PC-9 (cell line): ENCODE results near the gene AVL9. TPM values are rescaled to one million over a fixed set of nuclear protein-coding genes. Genes with fewer than 3 reads are reported as not detected.
"Not testable (repeated sequence)": the region's sequence is repeated elsewhere in the genome, so short reads cannot be mapped to it uniquely, and the experiment has no call there.

Source experiments
- BruUV-seq: library from RNA; stranded (reverse); fragments of 400-500 nt; replicated peaks from 2 replicates; lab custom pipeline; 2021; lab: Mats Ljungman, UMichigan
- CTCF ChIA-PET: fragments of 300-600 bp; sonication (Branson Sonifier 250); formaldehyde crosslinking; loops from one replicate; lab custom pipeline; 2022; ENCODE audit warnings: antibody characterized with exemption; lab: Charles Lee
- POLR2A ChIA-PET: fragments of 300-600 bp; sonication (Branson Sonifier 250); formaldehyde crosslinking; loops from one replicate; lab custom pipeline; 2022; ENCODE audit warnings: antibody characterized with exemption; ENCODE audit not compliant: unreplicated experiment; lab: Charles Lee
- DNase-seq, 2 experiments: peaks; one replicate each; pipeline versions ENCODE4 v3.0.0 to v3.0.0-alpha.2; 2015 to 2022; ENCODE audit warnings: mixed read lengths in 1 of 2
- H2AFZ ChIP-seq: fragments of 200-600 bp; sonication (generic); 2 replicates; pipeline ENCODE4 v1.8.1; 2017; ENCODE audit warnings: antibody characterized with exemption
- H3F3A ChIP-seq: fragments of 200-600 bp; sonication (generic); 2 replicates; pipeline ENCODE4 v1.8.1; 2017; ENCODE audit warnings: antibody characterized with exemption, mild to moderate bottlenecking, low read depth; ENCODE audit not compliant: insufficient read depth
- H3K27ac ChIP-seq: fragments of 200-600 bp; sonication (generic); 2 replicates; pipeline ENCODE4 v1.6.1; 2016; ENCODE audit warnings: mixed run types
- H3K27me3 ChIP-seq: fragments of 200-600 bp; sonication (generic); 2 replicates; pipeline ENCODE4 v1.6.1; 2016; ENCODE audit warnings: low read depth, mixed run types; ENCODE audit not compliant: insufficient read depth
- H3K36me3 ChIP-seq: fragments of 200-600 bp; sonication (generic); 2 replicates; pipeline ENCODE4 v1.6.1; 2016; ENCODE audit warnings: low read depth, mixed run types
- H3K4me1 ChIP-seq: fragments of 200-600 bp; sonication (generic); replicated peaks from 2 replicates; pipeline ENCODE4 v1.6.1; 2016; ENCODE audit warnings: mixed run types; ENCODE audit not compliant: insufficient read depth
- H3K4me2 ChIP-seq: fragments of 200-600 bp; sonication (generic); 2 replicates; pipeline ENCODE4 v1.6.1; 2017; ENCODE audit warnings: mixed run types
- H3K4me3 ChIP-seq: fragments of 200-600 bp; sonication (generic); 2 replicates; pipeline ENCODE4 v1.6.1; 2016; ENCODE audit warnings: mixed run types
- H3K79me2 ChIP-seq: fragments of 200-600 bp; sonication (generic); 2 replicates; pipeline ENCODE4 v1.6.1; 2017; ENCODE audit warnings: low read depth, mixed run types
- H3K9me2 ChIP-seq: fragments of 200-600 bp; sonication (generic); 2 replicates; pipeline ENCODE4 v1.8.1; 2017; ENCODE audit warnings: mild to moderate bottlenecking; ENCODE audit not compliant: insufficient read depth
- H3K9me3 ChIP-seq: fragments of 200-600 bp; sonication (generic); 2 replicates; pipeline ENCODE4 v1.8.1; 2016; ENCODE audit warnings: low read depth; ENCODE audit not compliant: insufficient read depth
- H4K20me1 ChIP-seq: fragments of 200-600 bp; sonication (generic); 2 replicates; pipeline ENCODE4 v1.8.1; 2017; ENCODE audit not compliant: insufficient read depth
- EZH2 ChIP-seq: fragments of 200-600 bp; sonication (generic); IDR thresholded peaks from 2 replicates; pipeline ENCODE4 v1.8.0; 2017; ENCODE audit warnings: antibody characterized with exemption, low read depth
- intact Hi-C: fragments of 100-400 bp; cut with micrococcal nuclease; formaldehyde crosslinking; loops from one replicate; pipeline ENCODE4 v1.10.0; 2022; ENCODE audit not compliant: unreplicated experiment
- total RNA-seq: library from RNA; stranded (reverse); gene quantifications from 2 replicates; pipeline ENCODE4 v1.2.3, GENCODE V29; 2021
- TF ChIP-seq, protein P1 (sequence below): fragments of 200-600 bp; sonication (generic); conservative IDR thresholded peaks from 2 replicates; pipeline ENCODE4 v1.6.1; 2017; ENCODE audit warnings: mixed run types, antibody characterized with exemption, mild to moderate bottlenecking, moderate library complexity

Gene AVL9
- total RNA-seq, 1 experiment from 2014 or later: 57.1 TPM

DNA sequence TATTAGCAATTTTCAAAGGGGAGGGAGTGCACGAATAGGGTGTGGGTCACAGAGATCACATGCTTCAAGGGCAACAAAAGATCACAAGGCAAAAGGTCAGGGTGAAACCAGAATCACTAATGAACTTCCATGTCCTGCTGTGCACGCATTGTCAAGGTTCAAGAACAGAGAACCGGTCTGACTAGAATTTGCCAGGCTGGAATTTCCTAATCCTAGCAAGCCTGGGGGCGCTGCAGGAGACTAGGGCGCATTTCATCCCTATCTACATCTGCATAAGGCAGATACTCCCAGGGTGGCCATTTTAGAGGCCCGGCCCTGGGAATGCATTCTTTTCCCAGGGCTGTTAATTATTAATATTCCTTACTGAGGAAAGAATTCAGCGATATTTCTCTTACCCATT is 108.8 kb downstream of the AVL9 start:
- BruUV-seq, H3K4me3 ChIP-seq, H3K9me2 ChIP-seq, H3F3A ChIP-seq, H3K27ac ChIP-seq, intact Hi-C loops, H3K4me1 ChIP-seq, H3K4me2 ChIP-seq, POLR2A ChIA-PET, H3K27me3 ChIP-seq, CTCF ChIA-PET, H2AFZ ChIP-seq, H3K36me3 ChIP-seq, H3K79me2 ChIP-seq, DNase-seq, H4K20me1 ChIP-seq: not testable (repeated sequence)
- peaks cover 12% of the 10 kb centered on the region for H3K9me3 ChIP-seq

DNA sequence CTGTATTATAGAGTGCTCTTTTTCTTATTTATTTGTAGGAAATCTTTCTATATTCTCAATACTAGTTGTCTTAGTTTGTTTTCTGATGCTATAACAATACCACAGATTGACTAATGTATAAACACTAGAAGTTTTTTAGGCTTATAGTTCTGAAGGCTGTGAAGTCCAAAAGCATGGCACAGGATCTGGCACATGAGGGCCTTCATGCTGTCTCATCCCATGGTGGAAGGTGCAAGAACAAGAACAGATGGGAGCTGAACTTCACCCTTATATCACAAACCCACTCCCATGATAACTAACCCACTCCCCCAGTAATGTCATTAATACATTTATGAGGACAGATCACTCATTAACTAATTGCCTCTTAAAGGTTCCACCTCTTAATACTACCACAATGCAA is 109.7 kb downstream of the AVL9 start:
- BruUV-seq: no TSS peak
- H3K4me1 ChIP-seq: no peaks in the 10 kb centered on the region
- no peaks in the 10 kb centered on the region for H3K27me3 ChIP-seq
- POLR2A ChIA-PET: no interaction called here
- no peaks in the 10 kb centered on the region for H3K9me2 ChIP-seq
- no peaks in the 10 kb centered on the region for H4K20me1 ChIP-seq
- TF ChIP-seq, protein P1, sequence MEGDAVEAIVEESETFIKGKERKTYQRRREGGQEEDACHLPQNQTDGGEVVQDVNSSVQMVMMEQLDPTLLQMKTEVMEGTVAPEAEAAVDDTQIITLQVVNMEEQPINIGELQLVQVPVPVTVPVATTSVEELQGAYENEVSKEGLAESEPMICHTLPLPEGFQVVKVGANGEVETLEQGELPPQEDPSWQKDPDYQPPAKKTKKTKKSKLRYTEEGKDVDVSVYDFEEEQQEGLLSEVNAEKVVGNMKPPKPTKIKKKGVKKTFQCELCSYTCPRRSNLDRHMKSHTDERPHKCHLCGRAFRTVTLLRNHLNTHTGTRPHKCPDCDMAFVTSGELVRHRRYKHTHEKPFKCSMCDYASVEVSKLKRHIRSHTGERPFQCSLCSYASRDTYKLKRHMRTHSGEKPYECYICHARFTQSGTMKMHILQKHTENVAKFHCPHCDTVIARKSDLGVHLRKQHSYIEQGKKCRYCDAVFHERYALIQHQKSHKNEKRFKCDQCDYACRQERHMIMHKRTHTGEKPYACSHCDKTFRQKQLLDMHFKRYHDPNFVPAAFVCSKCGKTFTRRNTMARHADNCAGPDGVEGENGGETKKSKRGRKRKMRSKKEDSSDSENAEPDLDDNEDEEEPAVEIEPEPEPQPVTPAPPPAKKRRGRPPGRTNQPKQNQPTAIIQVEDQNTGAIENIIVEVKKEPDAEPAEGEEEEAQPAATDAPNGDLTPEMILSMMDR: no peak
- TF ChIP-seq EZH2: no peak
- DNase-seq: no peak
- H2AFZ ChIP-seq: no peak overlapping the region
- no peaks in the 10 kb centered on the region for H3K79me2 ChIP-seq
- intact Hi-C loops: no loop called here
- no peak overlapping the region for H3K4me3 ChIP-seq
- no peaks in the 10 kb centered on the region for H3K36me3 ChIP-seq
- H3K27ac ChIP-seq: no peak overlapping the region
- CTCF ChIA-PET: no interaction called here
- H3K4me2 ChIP-seq: no peak overlapping the region
- peaks cover 12% of the 10 kb centered on the region for H3K9me3 ChIP-seq
- no peaks in the 10 kb centered on the region for H3F3A ChIP-seq

DNA sequence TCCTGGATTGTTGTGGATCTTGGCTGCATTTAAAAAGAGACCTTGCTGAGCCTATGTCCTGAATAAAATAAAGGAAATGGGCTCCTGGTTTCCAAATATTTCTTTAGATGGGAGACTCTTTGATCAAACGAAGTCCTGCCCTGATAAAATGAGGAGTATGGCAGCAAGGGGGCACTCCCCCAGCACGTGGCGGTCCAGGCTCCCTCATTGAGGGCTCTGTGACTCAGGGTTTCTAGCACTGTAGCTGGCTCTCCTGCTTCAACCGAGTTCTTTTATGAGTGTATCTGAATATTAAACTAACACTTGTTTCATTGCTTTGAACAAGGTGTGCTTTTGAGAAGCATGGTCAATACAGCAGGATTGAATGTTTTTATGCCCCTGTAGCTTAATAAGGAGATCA is 114.2 kb downstream of the AVL9 start:
- ChIA-PET POLR2A (no interaction called here), CTCF (no interaction called here)
- Histone ChIP-seq H3F3A (no peaks in the 10 kb centered on the region), H3K4me2 (no peak overlapping the region), H3K4me1 (no peaks in the 10 kb centered on the region), H3K9me2 (0 out of 2 replicates have a peak, but pooled peaks cover 4% of the 10 kb centered on the region), H3K36me3 (no peaks in the 10 kb centered on the region), H3K27ac (no peak overlapping the region), H2AFZ (no peak overlapping the region), H3K79me2 (no peaks in the 10 kb centered on the region), H3K4me3 (no peak overlapping the region), H3K27me3 (no peaks in the 10 kb centered on the region), H3K9me3 (peaks cover 6% of the 10 kb centered on the region; the same call in 1 of the 2 replicates), H4K20me1 (no peaks in the 10 kb centered on the region)
- intact Hi-C loops: no loop called here
- BruUV-seq: no TSS peak
- TF ChIP-seq EZH2: no peak
- TF ChIP-seq, protein P1: no peak
- no peak for DNase-seq
